Gastroesophageal sphincter (tissue), 3 donors: ENCODE results near the gene TNFRSF19.

Experiments used
- EP300 ChIP-seq: sonication (generic); formaldehyde crosslinking; IDR thresholded peaks from one replicate; pipeline ENCODE4 v1.6.1; 2017; ENCODE audit warnings: antibody characterized with exemption, mild to moderate bottlenecking
- POLR2A ChIP-seq, 2 donors: fragments of 450-650 bp; IDR thresholded peaks; one replicate each; pipeline ENCODE4 v1.6.1; 2017; ENCODE audit warnings: antibody characterized with exemption in 2 of 2, mild to moderate bottlenecking in 2 of 2, moderate library complexity in 1 of 2
- POLR2AphosphoS5 ChIP-seq: sonication (generic); formaldehyde crosslinking; IDR thresholded peaks from one replicate; pipeline ENCODE4 v1.6.1; 2017; ENCODE audit warnings: antibody characterized with exemption
- TF ChIP-seq, protein P1 (sequence below), 4 experiments: fragments of 200-600 bp in 2 of 4; fragments of 450-650 bp in 2 of 4; sonication (generic) in 1 of 4; IDR thresholded peaks; one replicate each; pipeline ENCODE4 v1.5.1; 2017 to 2019; ENCODE audit warnings: antibody characterized with exemption in 4 of 4, mild to moderate bottlenecking in 2 of 4, moderate library complexity in 2 of 4

DNA sequence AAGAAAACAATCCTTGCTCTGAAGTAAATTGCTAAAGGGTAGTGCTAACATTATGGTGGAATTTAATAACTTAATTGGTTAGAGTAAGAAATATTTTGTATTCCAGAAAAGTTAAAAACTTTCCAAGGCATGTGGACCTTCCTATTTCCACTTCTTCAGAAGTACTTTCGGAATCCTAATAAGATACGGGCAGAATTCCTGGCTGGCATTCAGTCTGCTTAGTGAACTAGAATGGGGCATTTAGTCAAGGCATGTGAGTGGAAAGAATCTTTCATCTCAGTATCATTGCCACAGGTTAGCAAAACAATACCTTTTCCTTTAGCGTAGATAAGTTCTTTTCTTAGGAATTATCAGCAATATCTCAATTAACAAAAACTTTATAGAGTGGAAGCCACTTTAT is 85.1 kb downstream of the TNFRSF19 start:
- TF ChIP-seq, protein P1, sequence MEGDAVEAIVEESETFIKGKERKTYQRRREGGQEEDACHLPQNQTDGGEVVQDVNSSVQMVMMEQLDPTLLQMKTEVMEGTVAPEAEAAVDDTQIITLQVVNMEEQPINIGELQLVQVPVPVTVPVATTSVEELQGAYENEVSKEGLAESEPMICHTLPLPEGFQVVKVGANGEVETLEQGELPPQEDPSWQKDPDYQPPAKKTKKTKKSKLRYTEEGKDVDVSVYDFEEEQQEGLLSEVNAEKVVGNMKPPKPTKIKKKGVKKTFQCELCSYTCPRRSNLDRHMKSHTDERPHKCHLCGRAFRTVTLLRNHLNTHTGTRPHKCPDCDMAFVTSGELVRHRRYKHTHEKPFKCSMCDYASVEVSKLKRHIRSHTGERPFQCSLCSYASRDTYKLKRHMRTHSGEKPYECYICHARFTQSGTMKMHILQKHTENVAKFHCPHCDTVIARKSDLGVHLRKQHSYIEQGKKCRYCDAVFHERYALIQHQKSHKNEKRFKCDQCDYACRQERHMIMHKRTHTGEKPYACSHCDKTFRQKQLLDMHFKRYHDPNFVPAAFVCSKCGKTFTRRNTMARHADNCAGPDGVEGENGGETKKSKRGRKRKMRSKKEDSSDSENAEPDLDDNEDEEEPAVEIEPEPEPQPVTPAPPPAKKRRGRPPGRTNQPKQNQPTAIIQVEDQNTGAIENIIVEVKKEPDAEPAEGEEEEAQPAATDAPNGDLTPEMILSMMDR (IDR thresholded peaks at IDR 0.05) = no peak
- TF ChIP-seq EP300 (no peak), POLR2A (IDR thresholded peaks at IDR 0.05) (no peak), POLR2AphosphoS5 (no peak)
